Measurements from ENCODE around the gene ROR1.
A peak's percentile ranks its signal among the peaks of the same experiment; 100 is the strongest.

The ROR1 gene

GRCh38 chr1:64117492-64117891 is 343.7 kb downstream of the ROR1 start:
- no peak for DNase-seq

- DNase-seq = no peak
Observed at GRCh38 chr1:64121766-64122385, 348.1 kb downstream of the ROR1 start.

- DNase-seq = no peak
Observed at GRCh38 chr1:64122588-64122987, 348.8 kb downstream of the ROR1 start.

GRCh38 chr1:64124704-64125440 is 351.1 kb downstream of the ROR1 start:
- no peak for DNase-seq

- no peak for DNase-seq
Observed at GRCh38 chr1:64126581-64126980, 352.8 kb downstream of the ROR1 start.

GRCh38 chr1:64127297-64127696 is 353.5 kb downstream of the ROR1 start:
- DNase-seq = no peak

DNA sequence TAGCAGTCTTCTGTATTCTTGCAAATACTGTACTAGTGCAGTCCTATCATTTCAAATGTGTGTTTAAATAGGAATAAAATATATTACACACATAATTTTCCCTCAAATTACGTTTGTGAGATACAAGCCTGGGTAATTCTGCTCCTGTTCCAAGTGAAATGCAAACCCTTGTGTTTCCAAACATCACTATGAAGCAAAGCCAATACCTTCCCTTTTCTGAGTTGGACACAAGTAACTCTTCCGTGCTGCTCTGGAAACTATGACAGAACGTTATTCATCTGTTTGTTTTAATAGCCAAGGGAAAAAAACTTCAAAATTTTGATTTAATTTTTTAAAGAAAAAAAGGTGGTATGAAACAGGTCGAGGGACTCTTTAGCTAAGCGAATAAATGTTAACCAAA is 355.9 kb downstream of the ROR1 start:
- DNase-seq = no peak

GRCh38 chr1:64131155-64131554 is 357.3 kb downstream of the ROR1 start:
- DNase-seq = no peak

- DNase-seq = no peak
Observed at GRCh38 chr1:64133036-64133435, 359.2 kb downstream of the ROR1 start.

GRCh38 chr1:64135462-64136223 is 361.8 kb downstream of the ROR1 start:
- DNase-seq = no peak

DNA sequence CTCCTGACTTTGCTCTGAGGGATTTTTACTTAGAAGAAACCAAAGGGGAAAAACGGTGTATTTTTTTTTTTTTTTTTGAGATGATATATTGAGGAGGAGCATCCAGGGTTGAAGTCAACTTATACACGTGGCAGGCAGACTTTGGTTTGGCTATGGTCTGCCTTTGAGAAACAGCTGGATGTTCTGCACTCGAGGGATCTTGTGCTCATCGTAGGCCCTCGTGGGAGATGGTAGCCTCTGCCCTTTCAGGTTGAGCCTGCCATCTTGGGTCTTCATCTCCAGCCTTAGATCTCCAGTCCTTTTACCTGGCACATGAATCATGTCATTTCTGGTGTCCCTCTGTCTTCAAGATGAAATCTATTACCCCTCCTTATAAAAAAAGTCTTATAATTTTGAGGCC is 362.5 kb downstream of the ROR1 start:
- DNase-seq = no peak

DNA sequence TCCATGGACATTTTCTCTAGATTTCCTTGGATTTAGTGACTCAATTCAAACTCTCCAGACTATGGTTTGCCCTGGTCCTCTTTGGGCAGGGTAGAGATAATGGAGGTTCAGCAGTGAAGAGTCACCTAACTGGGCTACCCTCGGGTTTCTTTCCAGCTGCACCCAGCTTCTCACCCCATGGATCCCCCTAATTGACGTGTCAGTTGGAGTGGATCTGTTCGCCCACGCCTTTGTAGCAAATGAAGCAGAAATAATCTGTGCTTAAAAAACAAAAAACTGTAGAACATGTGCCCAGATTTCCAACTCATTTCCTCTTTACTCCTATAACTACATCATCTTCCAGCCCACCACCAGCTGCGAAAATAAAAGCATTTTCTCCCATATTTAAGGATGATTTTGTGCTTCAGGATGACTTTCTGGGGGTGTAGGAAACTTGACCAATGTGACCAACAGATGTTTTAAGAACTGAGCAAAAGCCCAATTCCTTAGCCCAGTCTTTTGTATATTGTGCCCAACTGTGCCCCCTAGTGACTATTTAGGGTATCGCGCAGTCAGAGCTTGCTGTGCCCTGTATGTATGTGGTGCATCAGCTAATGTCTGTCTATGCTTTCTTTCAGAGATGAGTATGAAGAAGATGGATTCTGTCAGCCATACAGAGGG is 363.1 kb downstream of the ROR1 start:
- peak; percentile 64 for DNase-seq

DNA sequence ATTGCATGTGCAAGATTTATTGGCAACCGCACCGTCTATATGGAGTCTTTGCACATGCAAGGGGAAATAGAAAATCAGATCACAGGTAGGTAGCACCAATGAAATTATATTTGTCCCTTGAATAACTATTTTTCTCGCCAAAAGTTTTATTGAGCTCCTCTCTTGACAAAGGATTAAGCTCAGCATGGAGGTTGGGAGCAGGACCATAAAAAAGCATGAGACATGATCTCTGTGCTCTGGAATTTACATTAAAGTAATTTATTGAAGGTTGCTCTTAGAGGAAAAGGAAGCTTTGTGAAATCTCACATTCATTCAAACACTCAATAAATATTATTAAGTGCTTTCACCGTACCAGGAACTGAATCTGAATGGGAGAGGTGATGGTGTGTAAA is 363.6 kb downstream of the ROR1 start:
- DNase-seq = no peak

DNA sequence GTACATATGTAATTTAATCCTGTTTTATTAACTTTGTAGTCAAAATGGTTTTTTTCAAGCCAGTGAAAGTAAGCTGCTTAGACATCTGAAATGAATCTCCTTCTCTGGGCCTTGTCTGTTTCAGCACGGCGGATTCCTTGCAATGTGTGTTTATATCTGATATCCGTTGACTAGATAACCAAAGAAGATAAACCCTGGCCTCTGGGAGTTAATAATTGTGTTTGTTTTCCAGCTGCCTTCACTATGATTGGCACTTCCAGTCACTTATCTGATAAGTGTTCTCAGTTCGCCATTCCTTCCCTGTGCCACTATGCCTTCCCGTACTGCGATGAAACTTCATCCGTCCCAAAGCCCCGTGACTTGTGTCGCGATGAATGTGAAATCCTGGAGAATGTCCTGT is 366.1 kb downstream of the ROR1 start:
- DNase-seq = no peak

GRCh38 chr1:64140596-64140995 is 366.8 kb downstream of the ROR1 start:
- no peak for DNase-seq

DNA sequence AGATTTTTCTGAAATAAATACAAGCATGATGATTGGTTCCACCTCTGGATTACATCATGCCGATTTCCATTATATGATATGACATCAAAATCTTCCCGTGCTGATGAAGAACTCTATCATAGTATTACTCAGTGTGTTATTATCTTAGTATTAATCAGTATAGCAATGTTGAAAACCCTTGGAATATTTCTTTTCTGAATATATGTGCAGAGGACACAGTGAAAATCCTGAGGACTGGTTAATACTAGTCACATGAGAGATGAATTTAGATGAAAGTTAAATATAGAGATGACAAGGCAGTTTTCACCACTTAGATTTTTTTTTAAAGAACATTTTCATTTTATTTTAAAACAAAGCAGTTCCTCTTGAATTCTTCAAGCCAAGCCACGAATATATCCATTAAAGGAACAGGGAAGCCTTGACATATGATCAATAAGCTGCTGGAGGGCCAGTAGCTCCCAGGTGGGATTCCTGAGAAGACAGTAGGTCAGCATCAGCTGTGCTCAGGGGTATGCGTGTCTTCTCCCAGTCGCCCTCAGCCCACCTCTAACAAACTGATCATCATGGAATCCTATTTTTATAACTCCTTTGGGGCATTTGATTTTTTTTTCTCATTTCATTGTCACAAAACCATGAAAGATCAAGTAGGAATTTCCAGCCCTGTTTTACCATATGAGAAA is 373.4 kb downstream of the ROR1 start:
- no peak for DNase-seq

DNA sequence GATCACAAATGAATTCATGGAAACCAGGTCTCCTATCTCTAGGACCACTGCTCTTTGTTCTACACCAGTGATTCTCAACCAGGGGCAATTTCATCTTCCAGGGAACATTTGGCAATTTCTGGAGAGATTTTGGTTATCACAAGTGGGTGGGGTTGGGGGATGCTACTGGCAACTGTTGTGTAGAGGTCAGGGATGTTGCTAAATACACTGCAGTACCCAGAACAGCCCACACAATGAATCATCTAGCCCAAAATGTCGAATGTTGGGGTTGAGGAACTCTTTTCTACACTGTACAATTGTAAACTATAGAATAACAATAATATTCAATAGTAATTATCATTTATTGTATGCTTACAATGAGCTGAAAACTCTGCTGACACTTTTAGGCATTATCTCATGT is 373.9 kb downstream of the ROR1 start:
- no peak for DNase-seq

GRCh38 chr1:64150266-64150665 is 376.4 kb downstream of the ROR1 start:
- no peak for DNase-seq

GRCh38 chr1:64150729-64151230 is 377.0 kb downstream of the ROR1 start:
- no peak for DNase-seq

GRCh38 chr1:64155278-64155677 is 381.5 kb downstream of the ROR1 start:
- DNase-seq = no peak

GRCh38 chr1:64161357-64161941 is 387.6 kb downstream of the ROR1 start:
- DNase-seq = no peak

- DNase-seq = no peak
Observed at GRCh38 chr1:64162151-64162550, 388.3 kb downstream of the ROR1 start.

Measured in stimulated activated CD4-positive, alpha-beta T cell treated with anti-CD3 and anti-CD28 coated beads, Interleukin-1b, Interleukin-23, amount 100 ng/mL, for 48 hours (primary cell).